HG02852 (cell line): Measurements from ENCODE around the gene RPS8.
"Not testable (repeated sequence)": the region's sequence is repeated elsewhere in the genome, so short reads cannot be mapped to it uniquely, and the experiment has no call there.

Experiments used
- ATAC-seq: cut with Tn5 transposase; IDR thresholded peaks from one replicate; pipeline ENCODE4 v1.9.1; 2021; ENCODE audit warnings: mild to moderate bottlenecking, moderate library complexity; ENCODE audit not compliant: unreplicated experiment

Gene RPS8

GRCh38 chr1:44780583-44781121, 5.3 kb downstream of the RPS8 start:
- ATAC-seq = no peak

DNA sequence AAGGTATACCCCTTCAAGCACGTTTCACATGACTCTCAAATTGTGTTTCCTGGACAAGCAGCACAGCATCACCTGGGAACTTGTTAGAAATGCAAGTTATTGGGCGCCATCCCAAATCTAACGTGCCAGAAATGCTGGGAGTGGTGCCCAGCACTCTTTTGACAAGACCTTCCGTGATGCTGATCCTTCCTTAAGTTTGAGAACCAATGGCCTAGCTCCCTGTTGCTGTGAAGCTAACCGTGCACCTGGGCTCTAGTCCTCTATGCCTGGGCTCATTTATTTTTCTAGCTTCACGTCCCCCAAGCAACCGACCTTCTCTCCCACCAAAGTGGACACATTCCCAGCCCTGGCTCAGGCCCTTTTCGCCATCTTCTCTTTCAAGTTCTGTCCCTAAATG, 8.4 kb downstream of the RPS8 start:
- ATAC-seq = no peak

- ATAC-seq = no peak
These were observed 9.0 kb downstream of the RPS8 start for GRCh38 chr1:44784094-44785028.

DNA sequence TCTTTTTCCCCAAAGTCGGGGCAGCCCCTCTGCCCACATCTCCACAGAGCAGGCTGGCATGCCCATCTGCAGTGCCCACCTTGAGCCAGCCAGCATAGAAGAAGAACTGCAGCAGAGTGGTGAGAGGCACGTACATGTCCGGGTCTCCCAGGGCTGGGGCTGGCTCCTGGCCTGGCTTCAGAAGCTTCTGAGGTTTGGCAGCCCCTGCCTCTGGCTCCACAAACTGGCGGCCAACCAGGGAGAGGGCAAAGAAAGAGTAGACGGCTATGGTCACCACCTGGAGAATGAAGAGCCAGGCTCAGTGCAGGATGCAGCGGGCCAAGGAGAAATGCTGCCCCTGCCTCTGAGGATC, 9.7 kb downstream of the RPS8 start:
- ATAC-seq = no peak

- no peak for ATAC-seq
These were observed 10.3 kb downstream of the RPS8 start for GRCh38 chr1:44785501-44786137.

- peak; percentile 49 for ATAC-seq
These were observed 10.9 kb downstream of the RPS8 start for GRCh38 chr1:44786138-44786840.

- ATAC-seq = no peak
These were observed 11.6 kb downstream of the RPS8 start for GRCh38 chr1:44786841-44787426.

- ATAC-seq = no peak
These were observed 12.2 kb downstream of the RPS8 start for GRCh38 chr1:44787506-44787905.

GRCh38 chr1:44788120-44788860, 12.9 kb downstream of the RPS8 start, which contains the start of gene BEST4:
Gene BEST4, minus strand, starts transcription at chr1:44788170. Its CDS starts 465 bp downstream, at chr1:44787705.
- no peak for ATAC-seq

DNA sequence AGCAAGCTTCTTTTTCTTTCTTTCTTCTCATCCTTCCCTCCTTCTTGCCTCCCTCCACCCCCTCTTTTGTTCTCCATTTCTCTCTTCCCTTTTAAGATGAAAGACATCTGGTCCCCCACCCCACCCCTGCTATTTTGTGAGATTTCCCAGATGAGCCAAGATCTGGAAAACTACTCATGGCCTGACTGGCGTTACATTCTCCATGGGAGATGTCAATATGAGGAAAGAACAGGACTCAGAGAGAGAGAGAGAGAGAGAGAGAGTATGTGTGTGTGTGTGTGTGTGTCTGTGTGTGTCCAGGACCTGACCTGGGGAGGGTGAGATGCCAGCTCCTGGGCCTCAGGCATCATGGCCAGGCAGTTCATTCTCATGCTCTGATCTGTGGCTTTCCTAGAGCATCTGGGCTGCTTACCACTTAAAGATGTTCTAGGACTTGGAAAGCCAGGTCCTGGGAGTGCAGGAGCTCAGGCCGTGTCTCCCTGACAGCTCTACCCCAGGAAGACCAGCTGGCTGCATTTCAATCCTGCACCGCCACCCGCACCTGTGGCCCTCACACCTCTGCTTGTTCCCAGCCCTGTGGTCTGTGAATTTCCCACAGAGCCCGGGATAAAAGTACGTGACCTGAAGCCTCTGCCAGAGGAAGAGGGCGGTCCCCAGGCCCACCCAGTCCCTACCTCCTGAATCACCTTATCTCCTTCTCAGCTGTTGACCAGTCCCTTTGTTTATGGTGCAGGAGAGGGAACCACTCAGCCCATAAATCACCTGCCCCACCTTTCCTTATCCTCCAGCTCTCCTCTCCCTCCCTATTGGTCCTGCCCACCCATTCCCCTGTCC, 15.8 kb downstream of the RPS8 start:
- ATAC-seq = no peak

DNA sequence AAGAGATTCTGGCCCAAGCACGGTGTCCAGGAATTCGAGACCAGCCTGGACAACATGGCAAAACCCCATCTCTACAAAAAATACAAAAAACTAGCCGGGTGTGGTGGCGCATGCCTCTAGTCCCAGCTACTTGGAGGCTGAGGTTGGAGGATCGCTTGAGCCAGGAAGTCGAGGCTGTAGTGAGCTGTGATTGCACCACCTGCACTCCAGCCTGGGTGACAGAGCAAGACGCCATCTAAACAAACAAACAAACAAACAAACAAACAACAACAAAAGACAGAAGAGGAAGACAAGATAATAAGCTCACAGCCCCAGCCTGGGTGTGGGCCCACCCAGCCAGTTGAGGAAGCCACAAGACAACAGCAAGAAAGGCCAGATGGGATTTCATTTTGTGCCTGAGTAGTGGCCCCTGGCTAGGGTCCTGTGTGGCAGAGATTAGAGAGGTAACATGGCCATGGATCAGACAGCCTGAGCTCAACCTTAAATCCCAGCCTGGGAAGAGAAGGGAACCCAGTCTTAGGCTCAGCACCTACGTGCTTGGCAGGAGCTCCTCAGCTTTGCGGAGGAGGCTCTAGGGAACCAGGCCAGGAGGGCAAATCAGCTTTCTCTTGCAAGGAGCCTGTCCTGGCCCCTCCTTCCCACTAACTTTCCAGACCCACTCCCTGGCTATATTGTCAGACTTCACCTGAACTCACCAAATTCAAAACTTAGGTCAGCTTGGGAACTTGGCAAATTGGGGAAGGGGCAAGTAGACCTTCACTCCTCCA, 17.6 kb downstream of the RPS8 start:
- no peak for ATAC-seq

GRCh38 chr1:44797886-44798285, 22.5 kb downstream of the RPS8 start:
- ATAC-seq = not testable (repeated sequence)

- ATAC-seq = no peak
These were observed 23.4 kb downstream of the RPS8 start for GRCh38 chr1:44798481-44799365.

DNA sequence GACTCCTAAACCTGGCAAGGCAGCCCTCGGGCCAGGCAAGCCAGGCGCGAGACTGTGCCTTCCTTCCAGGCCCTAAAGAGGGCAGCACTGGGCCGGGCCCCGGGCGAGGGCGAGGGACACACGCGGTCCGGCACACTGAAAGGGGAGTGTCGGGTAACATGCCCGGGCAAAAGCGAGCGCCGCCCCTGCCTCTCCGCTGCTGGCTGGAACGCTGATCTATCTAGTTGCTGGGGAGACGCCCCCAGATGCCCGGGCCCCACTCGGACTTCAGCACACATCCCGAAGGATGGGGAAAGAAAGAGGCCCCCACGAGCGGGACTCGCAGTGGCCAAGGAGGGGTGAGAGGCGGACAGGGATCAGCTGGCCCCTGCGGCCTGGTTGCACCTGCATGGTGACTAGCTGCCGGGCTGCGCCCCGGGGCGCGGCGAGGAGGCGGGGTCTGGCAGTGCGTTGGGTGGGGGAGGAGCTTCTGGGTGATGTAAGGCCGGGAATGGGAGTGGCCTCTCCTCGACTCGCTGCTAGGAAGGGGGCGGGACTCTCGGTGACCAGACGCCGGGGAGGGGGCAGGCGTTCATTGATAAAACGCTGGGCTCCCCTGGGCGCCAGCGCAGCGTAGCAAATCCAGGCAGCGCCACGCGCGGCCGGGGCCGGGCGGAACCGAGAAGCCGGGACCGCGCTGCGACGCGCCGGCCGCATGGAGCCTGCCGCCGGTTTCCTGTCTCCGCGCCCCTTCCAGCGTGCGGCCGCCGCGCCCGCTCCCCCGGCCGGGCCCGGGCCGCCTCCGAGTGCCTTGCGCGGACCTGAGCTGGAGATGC, 24.6 kb downstream of the RPS8 start, which contains the start of gene PLK3:
PLK3 (plus strand) TSS at position 608 of the 815 bp plus-strand sequence; CDS start at position 695, 87 bp downstream.
- peak; percentile 84 for ATAC-seq

- ATAC-seq = no peak
These were observed 26.4 kb downstream of the RPS8 start for GRCh38 chr1:44801491-44802305.
